HEK293 (cell line): ENCODE results near the gene GNB2.

Experiments used
- CTCF ChIP-seq: fragments of 450-650 bp; formaldehyde crosslinking; IDR thresholded peaks from 2 replicates; pipeline ENCODE4 v1.5.1; 2016; ENCODE audit warnings: missing biosample characterization, missing genetic modification characterization
- PBX3 ChIP-seq: sonication (generic); formaldehyde crosslinking; IDR thresholded peaks from 2 replicates; pipeline ENCODE4 v1.8.1; 2022; ENCODE audit warnings: mild to moderate bottlenecking, moderate library complexity, missing genetic modification reagents
- SALL2 ChIP-seq: fragments of 450-650 bp; formaldehyde crosslinking; IDR thresholded peaks from 2 replicates; pipeline ENCODE4 v1.5.0; 2017; ENCODE audit warnings: missing biosample characterization, mild to moderate bottlenecking, missing genetic modification characterization, borderline replicate concordance
- ZBTB17 ChIP-seq: fragments of 450-650 bp; formaldehyde crosslinking; IDR thresholded peaks from 2 replicates; pipeline ENCODE4 v1.5.1; 2016; ENCODE audit warnings: missing biosample characterization, missing genetic modification characterization
- ZNF157 ChIP-seq: fragments of 450-650 bp; formaldehyde crosslinking; IDR thresholded peaks from 2 replicates; pipeline ENCODE4 v1.5.1; 2016; ENCODE audit warnings: missing biosample characterization, missing genetic modification characterization
- ZNF549 ChIP-seq: fragments of 450-650 bp; IDR thresholded peaks from 2 replicates; pipeline ENCODE4 v1.5.1; 2018; ENCODE audit warnings: missing biosample characterization, missing genetic modification characterization, mild to moderate bottlenecking, inconsistent platforms, moderate library complexity
- ZNF670 ChIP-seq: fragments of 450-650 bp; formaldehyde crosslinking; IDR thresholded peaks from 2 replicates; pipeline ENCODE4 v1.5.1; 2016; ENCODE audit warnings: missing biosample characterization, missing genetic modification characterization, low read depth

- no peak for TF ChIP-seq PBX3 (CRISPR knock-in tag)
- no peak for TF ChIP-seq SALL2 (tag by site-specific recombination)
- TF ChIP-seq CTCF (tag by site-specific recombination): no peak
- no peak for TF ChIP-seq ZBTB17
- no peak for TF ChIP-seq ZNF549 (tag by site-specific recombination)
- no peak for TF ChIP-seq ZNF157 (tag by site-specific recombination)
- TF ChIP-seq ZNF670 (tag by site-specific recombination): no peak
Measured at GRCh38 chr7:100641860-100642533, 31.5 kb upstream of the GNB2 start.
